ENCODE data around the gene SHC2. TPM values are rescaled to one million over a fixed set of nuclear protein-coding genes. Genes with fewer than 3 reads are reported as not detected.
"Not testable (repeated sequence)": the region's sequence is repeated elsewhere in the genome, so short reads cannot be mapped to it uniquely, and the experiment has no call there.

The SHC2 gene
- polyA plus RNA-seq, 4 donors: 24.6 to 39.6 (median 29.3) TPM

GRCh38 chr19:470701-471100, 9.9 kb upstream of the SHC2 start:
- no peak for DNase-seq (ENCODE audit: low read depth in 4 of 4, low spot score in 3 of 4)

GRCh38 chr19:469833-470232, 9.0 kb upstream of the SHC2 start:
- no peak for DNase-seq (ENCODE audit: low read depth in 4 of 4, low spot score in 3 of 4)

- DNase-seq (ENCODE audit: low read depth in 4 of 4, low spot score in 3 of 4): no peak
These were observed 7.9 kb upstream of the SHC2 start for GRCh38 chr19:468587-469256.

GRCh38 chr19:467554-467953, 6.7 kb upstream of the SHC2 start:
- no peak for DNase-seq (ENCODE audit: low read depth in 4 of 4, low spot score in 3 of 4)

- DNase-seq (ENCODE audit: low read depth in 4 of 4, low spot score in 3 of 4): no peak
These were observed 4.4 kb upstream of the SHC2 start for GRCh38 chr19:465056-465816.

GRCh38 chr19:464208-464545, 3.3 kb upstream of the SHC2 start:
- no peak for DNase-seq (ENCODE audit: low read depth in 4 of 4, low spot score in 3 of 4)

- DNase-seq (ENCODE audit: low read depth in 4 of 4, low spot score in 3 of 4): no peak
These were observed 2.8 kb upstream of the SHC2 start for GRCh38 chr19:463483-464207.

- no peak for DNase-seq (ENCODE audit: low read depth in 4 of 4, low spot score in 3 of 4)
These were observed 1.1 kb upstream of the SHC2 start for GRCh38 chr19:461721-462551.

GRCh38 chr19:459724-460511, 915 bp downstream of the SHC2 start:
- peak in 3 of 4 donors; percentile 41 to 55 (median 52) for DNase-seq (ENCODE audit: low read depth in 4 of 4, low spot score in 3 of 4)

- no peak for DNase-seq (ENCODE audit: low read depth in 4 of 4, low spot score in 3 of 4)
These were observed 2.5 kb downstream of the SHC2 start for GRCh38 chr19:458091-459042.

GRCh38 chr19:457636-458035, 3.2 kb downstream of the SHC2 start:
- DNase-seq (ENCODE audit: low read depth in 4 of 4, low spot score in 3 of 4): no peak

- DNase-seq (ENCODE audit: low read depth in 4 of 4, low spot score in 3 of 4): no peak
These were observed 4.2 kb downstream of the SHC2 start for GRCh38 chr19:456547-457110.

- no peak for DNase-seq (ENCODE audit: low read depth in 4 of 4, low spot score in 3 of 4)
These were observed 4.8 kb downstream of the SHC2 start for GRCh38 chr19:455851-456546.

GRCh38 chr19:455031-455705, 5.7 kb downstream of the SHC2 start:
- no peak for DNase-seq (ENCODE audit: low read depth in 4 of 4, low spot score in 3 of 4)

- DNase-seq (ENCODE audit: low read depth in 4 of 4, low spot score in 3 of 4): no peak
These were observed 7.2 kb downstream of the SHC2 start for GRCh38 chr19:453606-454005.

- no peak for DNase-seq (ENCODE audit: low read depth in 4 of 4, low spot score in 3 of 4)
These were observed 8.0 kb downstream of the SHC2 start for GRCh38 chr19:452829-453228.

GRCh38 chr19:450912-451481, 9.8 kb downstream of the SHC2 start:
- not testable (repeated sequence) for DNase-seq (ENCODE audit: low read depth in 4 of 4, low spot score in 3 of 4)
